ENCODE data around the gene POLE. TPM values are rescaled to one million over a fixed set of nuclear protein-coding genes. Genes with fewer than 3 reads are reported as not detected.

POLE gene
- total RNA-seq, 1 donor from 2014 or later, result 72.5 TPM

DNA sequence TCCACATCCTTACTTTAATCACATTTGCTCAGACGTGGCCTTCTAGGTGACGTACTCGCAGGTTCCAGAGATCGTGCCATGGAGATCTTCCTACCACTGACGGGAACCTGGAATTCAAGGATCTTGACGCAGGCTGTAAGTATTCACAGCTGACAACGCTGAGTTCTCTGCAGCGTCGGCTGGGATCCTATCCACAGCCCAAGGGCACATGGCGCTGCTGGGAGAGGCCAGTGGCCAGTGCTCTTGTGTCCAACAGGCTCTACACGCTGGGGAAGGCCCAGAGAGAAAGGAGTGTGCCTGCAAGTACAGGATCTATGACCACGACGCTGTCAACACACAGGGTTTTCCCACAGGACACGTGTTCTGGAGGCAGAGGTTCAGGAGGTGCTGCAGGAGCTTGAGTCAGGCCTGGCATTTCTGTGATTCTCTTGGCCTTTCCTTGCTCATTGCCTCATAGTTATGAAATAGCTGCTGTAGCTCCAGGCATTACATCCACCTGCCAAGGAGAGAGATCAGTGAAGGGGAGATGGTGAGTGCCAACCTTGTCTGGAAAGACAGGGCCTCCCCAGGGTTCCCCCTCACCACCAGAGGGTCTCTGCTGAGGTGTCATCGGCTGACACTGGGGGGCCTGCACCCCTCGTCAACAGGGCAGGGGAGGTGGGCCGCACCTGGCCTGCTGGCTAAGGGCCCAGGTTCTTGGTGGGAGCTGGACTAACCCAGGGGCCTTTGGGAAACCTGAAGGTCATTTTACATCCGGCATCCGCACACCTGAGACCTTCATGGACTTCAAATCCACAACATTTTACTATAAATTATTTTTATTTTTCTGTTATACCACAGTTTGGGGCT lies 98.1 kb downstream of the POLE start:
- Mint-ChIP-seq H3K4me1 (ENCODE audit: unreplicated experiment) (peaks cover 4% of the 10 kb centered on the region), H3K36me3 (ENCODE audit: unreplicated experiment) (peaks cover 2% of the 10 kb centered on the region), H3K4me3 (ENCODE audit: unreplicated experiment) (no peak overlapping the region), H3K27me3 (ENCODE audit: unreplicated experiment) (no peaks in the 10 kb centered on the region), H3K9me3 (ENCODE audit: unreplicated experiment) (no peaks in the 10 kb centered on the region), H3K27ac (ENCODE audit: unreplicated experiment) (no peak overlapping the region)
- DNase-seq (ENCODE audit: extremely low spot score, unreplicated experiment), result no peak
- TF ChIP-seq, protein P1, sequence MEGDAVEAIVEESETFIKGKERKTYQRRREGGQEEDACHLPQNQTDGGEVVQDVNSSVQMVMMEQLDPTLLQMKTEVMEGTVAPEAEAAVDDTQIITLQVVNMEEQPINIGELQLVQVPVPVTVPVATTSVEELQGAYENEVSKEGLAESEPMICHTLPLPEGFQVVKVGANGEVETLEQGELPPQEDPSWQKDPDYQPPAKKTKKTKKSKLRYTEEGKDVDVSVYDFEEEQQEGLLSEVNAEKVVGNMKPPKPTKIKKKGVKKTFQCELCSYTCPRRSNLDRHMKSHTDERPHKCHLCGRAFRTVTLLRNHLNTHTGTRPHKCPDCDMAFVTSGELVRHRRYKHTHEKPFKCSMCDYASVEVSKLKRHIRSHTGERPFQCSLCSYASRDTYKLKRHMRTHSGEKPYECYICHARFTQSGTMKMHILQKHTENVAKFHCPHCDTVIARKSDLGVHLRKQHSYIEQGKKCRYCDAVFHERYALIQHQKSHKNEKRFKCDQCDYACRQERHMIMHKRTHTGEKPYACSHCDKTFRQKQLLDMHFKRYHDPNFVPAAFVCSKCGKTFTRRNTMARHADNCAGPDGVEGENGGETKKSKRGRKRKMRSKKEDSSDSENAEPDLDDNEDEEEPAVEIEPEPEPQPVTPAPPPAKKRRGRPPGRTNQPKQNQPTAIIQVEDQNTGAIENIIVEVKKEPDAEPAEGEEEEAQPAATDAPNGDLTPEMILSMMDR (IDR thresholded peaks at IDR 0.05), result no peak

DNA sequence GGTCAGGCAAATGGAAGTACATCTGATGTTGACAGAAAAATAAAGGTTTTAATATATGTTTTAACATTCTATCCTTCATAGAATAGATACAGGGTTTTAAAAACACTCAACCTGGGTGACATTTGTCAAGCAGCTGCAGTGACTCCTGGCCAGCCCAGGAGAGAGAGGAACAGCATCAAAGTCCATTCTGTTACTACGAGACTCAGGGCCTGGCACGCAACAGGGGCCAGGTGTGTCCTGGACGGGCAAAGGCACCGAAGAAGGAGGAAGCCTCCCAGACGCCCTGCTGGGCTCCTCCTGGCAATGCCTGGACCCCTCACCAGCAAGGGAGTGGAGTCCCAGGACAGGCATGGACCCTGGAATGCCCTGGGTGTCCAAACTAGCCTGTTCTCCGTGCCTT lies 98.8 kb downstream of the POLE start:
- H3K27me3 Mint-ChIP-seq (ENCODE audit: unreplicated experiment), result no peaks in the 10 kb centered on the region

DNA sequence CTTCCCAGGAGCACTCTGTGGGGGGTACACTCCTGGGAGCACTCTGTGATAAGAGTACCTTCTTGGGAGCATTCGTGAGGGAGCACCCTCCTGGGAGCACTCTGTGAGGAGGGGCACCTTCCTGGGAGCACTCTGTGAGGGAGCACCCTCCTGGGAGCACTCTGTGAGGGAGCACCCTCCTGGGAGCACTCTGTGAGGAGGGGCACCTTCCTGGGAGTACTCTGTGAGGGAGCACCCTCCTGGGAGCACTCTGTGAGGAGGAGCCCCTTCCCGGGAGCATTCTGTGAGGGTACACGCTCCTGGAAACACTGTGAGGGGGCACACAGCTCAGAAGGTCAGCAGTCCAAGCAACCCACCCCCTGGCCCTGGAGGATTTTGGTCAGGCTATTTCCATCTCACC lies 99.4 kb downstream of the POLE start:
- Mint-ChIP-seq H3K27me3 (ENCODE audit: unreplicated experiment) (no peaks in the 10 kb centered on the region), H3K9me3 (ENCODE audit: unreplicated experiment) (no peaks in the 10 kb centered on the region), H3K4me1 (ENCODE audit: unreplicated experiment) (no peaks in the 10 kb centered on the region), H3K27ac (ENCODE audit: unreplicated experiment) (no peak overlapping the region), H3K4me3 (ENCODE audit: unreplicated experiment) (no peak overlapping the region), H3K36me3 (ENCODE audit: unreplicated experiment) (peaks cover 6% of the 10 kb centered on the region)
- TF ChIP-seq, protein P1 (IDR thresholded peaks at IDR 0.05), result no peak
- DNase-seq (ENCODE audit: extremely low spot score, unreplicated experiment), result no peak

More for the DNA sequence above, 98.8 kb downstream of the POLE start:
- DNase-seq (ENCODE audit: extremely low spot score, unreplicated experiment), result no peak
- no peaks in the 10 kb centered on the region for H3K9me3 Mint-ChIP-seq (ENCODE audit: unreplicated experiment)
- H3K36me3 Mint-ChIP-seq (ENCODE audit: unreplicated experiment), result peaks cover 6% of the 10 kb centered on the region
- H3K4me3 Mint-ChIP-seq (ENCODE audit: unreplicated experiment), result no peak overlapping the region
- no peak overlapping the region for H3K27ac Mint-ChIP-seq (ENCODE audit: unreplicated experiment)
- TF ChIP-seq, protein P1 (IDR thresholded peaks at IDR 0.05), result no peak
- H3K4me1 Mint-ChIP-seq (ENCODE audit: unreplicated experiment), result no peaks in the 10 kb centered on the region

DNA sequence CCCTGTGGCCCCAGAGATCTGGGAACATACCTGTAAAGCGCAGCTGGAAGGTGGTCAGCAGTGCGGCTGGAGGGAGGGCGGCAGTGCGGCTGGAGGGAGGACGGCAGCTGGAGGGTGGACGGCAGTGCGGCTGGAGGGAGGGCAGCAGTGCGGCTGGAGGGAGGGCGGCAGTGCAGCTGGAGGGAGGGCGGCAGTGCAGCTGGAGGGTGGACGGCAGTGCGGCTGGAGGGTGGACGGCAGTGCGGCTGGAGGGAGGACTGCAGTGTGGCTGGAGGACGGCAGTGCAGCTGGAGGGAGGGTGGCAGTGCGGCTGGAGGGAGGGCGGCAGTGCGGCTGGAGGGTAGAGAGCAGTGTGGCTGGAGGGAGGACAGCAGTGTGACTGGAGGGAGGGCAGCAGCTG lies 100.2 kb downstream of the POLE start:
- TF ChIP-seq, protein P1 (IDR thresholded peaks at IDR 0.05), result no peak
- no peaks in the 10 kb centered on the region for H3K27me3 Mint-ChIP-seq (ENCODE audit: unreplicated experiment)
- peaks cover 6% of the 10 kb centered on the region for H3K36me3 Mint-ChIP-seq (ENCODE audit: unreplicated experiment)
- H3K9me3 Mint-ChIP-seq (ENCODE audit: unreplicated experiment), result no peaks in the 10 kb centered on the region
- no peaks in the 10 kb centered on the region for H3K4me1 Mint-ChIP-seq (ENCODE audit: unreplicated experiment)
- no peak overlapping the region for H3K4me3 Mint-ChIP-seq (ENCODE audit: unreplicated experiment)
- no peak overlapping the region for H3K27ac Mint-ChIP-seq (ENCODE audit: unreplicated experiment)
- DNase-seq (ENCODE audit: extremely low spot score, unreplicated experiment), result no peak

DNA sequence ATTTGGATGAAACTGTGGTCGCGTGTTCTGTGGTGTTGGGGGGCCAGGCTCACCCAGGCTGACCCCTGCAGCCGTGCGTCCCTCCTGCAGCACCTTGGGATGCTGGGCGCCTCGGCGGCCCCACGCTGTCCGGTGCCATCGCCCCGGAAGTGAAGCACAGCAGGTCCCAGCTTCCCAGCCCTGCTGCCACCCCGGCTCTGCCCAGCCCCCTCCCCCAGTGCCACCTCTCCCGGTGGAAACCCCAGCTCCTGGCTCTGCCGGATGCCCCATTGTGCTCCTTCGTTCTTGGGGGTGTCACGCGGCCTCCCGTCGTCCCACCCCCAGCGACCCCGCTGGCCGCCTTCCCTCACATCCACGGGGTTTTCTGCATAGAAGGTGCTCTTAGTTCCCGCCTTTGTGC lies 102.0 kb downstream of the POLE start:
- no peaks in the 10 kb centered on the region for H3K9me3 Mint-ChIP-seq (ENCODE audit: unreplicated experiment)
- TF ChIP-seq, protein P1 (IDR thresholded peaks at IDR 0.05), result no peak
- H3K4me1 Mint-ChIP-seq (ENCODE audit: unreplicated experiment), result no peaks in the 10 kb centered on the region
- no peak for DNase-seq (ENCODE audit: extremely low spot score, unreplicated experiment)
- H3K27me3 Mint-ChIP-seq (ENCODE audit: unreplicated experiment), result no peaks in the 10 kb centered on the region
- no peak overlapping the region for H3K27ac Mint-ChIP-seq (ENCODE audit: unreplicated experiment)
- H3K36me3 Mint-ChIP-seq (ENCODE audit: unreplicated experiment), result peaks cover 6% of the 10 kb centered on the region
- H3K4me3 Mint-ChIP-seq (ENCODE audit: unreplicated experiment), result no peak overlapping the region

Data from osteocyte (in vitro differentiated cells).